KMS-11 (cell line): Measurements from ENCODE around the gene CYB561D1.

ENCODE experiments used
- H2AFZ ChIP-seq: fragments of 200-600 bp; sonication (generic); 2 replicates; pipeline ENCODE4 v1.6.1; 2016; ENCODE audit warnings: antibody characterized with exemption, mixed run types, low read depth
- H3K27ac ChIP-seq: fragments of 200-600 bp; sonication (generic); 2 replicates; pipeline ENCODE4 v1.6.1; 2016; ENCODE audit warnings: mild to moderate bottlenecking, mixed run types
- H3K27me3 ChIP-seq: fragments of 200-600 bp; sonication (generic); 2 replicates; pipeline ENCODE4 v1.6.1; 2017; ENCODE audit warnings: mild to moderate bottlenecking, low read depth, mixed run types, moderate library complexity; ENCODE audit not compliant: insufficient read depth
- H3K36me3 ChIP-seq: fragments of 200-600 bp; sonication (generic); 2 replicates; pipeline ENCODE4 v1.6.1; 2017; ENCODE audit warnings: mild to moderate bottlenecking, mixed run types; ENCODE audit not compliant: insufficient read depth
- H3K4me1 ChIP-seq: fragments of 200-600 bp; sonication (generic); 2 replicates; pipeline ENCODE4 v1.6.1; 2016; ENCODE audit warnings: mild to moderate bottlenecking, low read depth, mixed run types; ENCODE audit not compliant: poor library complexity, severe bottlenecking
- H3K4me2 ChIP-seq: fragments of 200-600 bp; sonication (generic); 2 replicates; pipeline ENCODE4 v1.7.0; 2016; ENCODE audit warnings: mild to moderate bottlenecking, mixed run types
- H3K4me3 ChIP-seq: fragments of 200-600 bp; sonication (generic); IDR thresholded peaks from 2 replicates; pipeline ENCODE4 v1.6.1; 2017; ENCODE audit warnings: low read depth, low read length, mixed read lengths; ENCODE audit not compliant: insufficient read depth
- H3K79me2 ChIP-seq: fragments of 200-600 bp; sonication (generic); 2 replicates; pipeline ENCODE4 v1.6.1; 2016; ENCODE audit warnings: low read depth, mixed run types; ENCODE audit not compliant: insufficient read depth
- H3K9ac ChIP-seq: fragments of 200-600 bp; sonication (generic); 2 replicates; pipeline ENCODE4 v1.6.1; 2016; ENCODE audit warnings: mild to moderate bottlenecking, mixed run types
- H4K20me1 ChIP-seq: fragments of 200-600 bp; sonication (generic); 2 replicates; pipeline ENCODE4 v1.6.1; 2016; ENCODE audit warnings: mild to moderate bottlenecking, mixed run types; ENCODE audit not compliant: insufficient read depth
- TF ChIP-seq, protein P1 (sequence below): fragments of 200-600 bp; sonication (generic); conservative IDR thresholded peaks from 2 replicates; pipeline ENCODE4 v1.6.1; 2017; ENCODE audit warnings: low read depth, mild to moderate bottlenecking, antibody characterized with exemption, low read length, moderate library complexity, mixed read lengths

The CYB561D1 gene

DNA sequence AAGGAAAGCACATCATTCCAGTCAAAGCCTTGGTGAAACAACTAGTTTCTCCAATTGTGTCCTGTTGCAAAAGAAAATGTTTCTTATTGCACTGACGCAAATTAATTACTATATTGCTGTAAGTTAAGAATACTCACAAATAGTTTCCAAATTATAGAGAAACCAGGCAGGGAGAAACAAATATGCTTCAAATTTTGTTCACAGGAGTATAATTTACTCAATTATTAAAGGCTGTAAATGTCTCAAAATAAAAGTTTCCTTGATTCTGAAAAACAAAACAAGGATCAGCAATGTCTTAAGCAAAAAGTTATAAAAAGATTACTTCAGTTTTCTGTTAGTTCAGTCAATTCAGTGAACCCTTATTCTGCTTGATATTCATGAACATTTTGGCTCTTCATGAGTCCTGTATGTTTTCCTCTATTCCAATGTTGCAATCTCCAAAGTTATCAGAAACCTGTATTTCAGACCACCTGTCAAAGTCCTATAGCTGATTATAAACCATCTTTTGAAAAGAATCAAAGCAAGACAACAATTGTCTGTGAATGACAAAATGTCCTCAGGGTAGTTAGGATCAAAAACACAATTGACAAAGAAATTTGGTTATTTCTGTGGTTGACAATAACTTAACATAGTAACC lies 39.3 kb upstream of the CYB561D1 start:
- Histone ChIP-seq H3K4me2 (no peak overlapping the region), H3K79me2 (no peaks in the 10 kb centered on the region), H4K20me1 (no peaks in the 10 kb centered on the region), H3K27ac (no peak overlapping the region), H3K27me3 (no peaks in the 10 kb centered on the region), H3K4me3 (no peak overlapping the region), H3K9ac (no peak overlapping the region), H2AFZ (no peak overlapping the region), H3K4me1 (no peaks in the 10 kb centered on the region), H3K36me3 (no peaks in the 10 kb centered on the region)
- TF ChIP-seq, protein P1, sequence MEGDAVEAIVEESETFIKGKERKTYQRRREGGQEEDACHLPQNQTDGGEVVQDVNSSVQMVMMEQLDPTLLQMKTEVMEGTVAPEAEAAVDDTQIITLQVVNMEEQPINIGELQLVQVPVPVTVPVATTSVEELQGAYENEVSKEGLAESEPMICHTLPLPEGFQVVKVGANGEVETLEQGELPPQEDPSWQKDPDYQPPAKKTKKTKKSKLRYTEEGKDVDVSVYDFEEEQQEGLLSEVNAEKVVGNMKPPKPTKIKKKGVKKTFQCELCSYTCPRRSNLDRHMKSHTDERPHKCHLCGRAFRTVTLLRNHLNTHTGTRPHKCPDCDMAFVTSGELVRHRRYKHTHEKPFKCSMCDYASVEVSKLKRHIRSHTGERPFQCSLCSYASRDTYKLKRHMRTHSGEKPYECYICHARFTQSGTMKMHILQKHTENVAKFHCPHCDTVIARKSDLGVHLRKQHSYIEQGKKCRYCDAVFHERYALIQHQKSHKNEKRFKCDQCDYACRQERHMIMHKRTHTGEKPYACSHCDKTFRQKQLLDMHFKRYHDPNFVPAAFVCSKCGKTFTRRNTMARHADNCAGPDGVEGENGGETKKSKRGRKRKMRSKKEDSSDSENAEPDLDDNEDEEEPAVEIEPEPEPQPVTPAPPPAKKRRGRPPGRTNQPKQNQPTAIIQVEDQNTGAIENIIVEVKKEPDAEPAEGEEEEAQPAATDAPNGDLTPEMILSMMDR: no peak

DNA sequence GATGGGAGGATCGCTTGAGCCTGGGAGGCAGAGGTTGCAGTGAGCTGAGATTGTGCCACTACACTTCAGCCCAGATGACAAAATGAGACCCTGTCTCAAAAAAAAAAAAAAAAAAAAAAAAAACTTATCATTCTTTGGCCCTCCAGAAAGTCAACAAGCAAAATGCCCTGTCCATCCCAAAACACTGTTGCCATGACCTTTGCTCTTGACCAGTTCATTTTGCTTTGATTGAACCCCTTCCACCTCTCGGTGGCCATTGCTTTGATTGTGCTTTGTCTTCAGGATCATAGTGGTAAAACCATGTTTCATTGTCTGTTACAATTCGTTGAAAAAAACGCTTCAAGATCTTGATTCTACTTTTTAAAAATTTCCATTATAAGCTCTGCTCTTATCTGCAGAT lies 36.1 kb upstream of the CYB561D1 start:
- no peak overlapping the region for H2AFZ ChIP-seq
- H3K79me2 ChIP-seq: no peaks in the 10 kb centered on the region
- TF ChIP-seq, protein P1: no peak

DNA sequence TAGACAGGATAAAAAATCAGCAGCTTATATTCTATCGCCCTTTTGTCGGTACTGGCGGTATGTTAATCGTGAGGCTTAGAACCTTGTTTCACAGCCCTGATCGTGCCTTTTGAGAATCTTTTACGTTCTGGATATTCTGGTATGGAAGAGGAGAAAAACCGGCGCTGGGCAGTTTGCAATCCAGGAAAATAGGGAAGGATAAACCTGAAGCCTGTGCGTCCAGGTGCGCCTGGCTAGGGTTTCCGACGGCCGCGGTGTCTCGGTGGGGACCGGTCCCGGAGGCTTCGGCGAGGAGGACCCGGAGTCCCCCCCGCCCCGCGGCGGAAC lies 27.8 kb upstream of the CYB561D1 start:
- Histone ChIP-seq H3K4me3 (no peak overlapping the region), H3K27ac (no peak overlapping the region), H4K20me1 (no peaks in the 10 kb centered on the region), H3K9ac (no peak overlapping the region), H3K36me3 (no peaks in the 10 kb centered on the region), H3K4me2 (peak overlapping the region; percentile 18; the same call in 1 of the 2 replicates), H3K27me3 (peaks cover 25% of the 10 kb centered on the region; the same call in 1 of the 2 replicates), H3K4me1 (no peaks in the 10 kb centered on the region), H3K79me2 (no peaks in the 10 kb centered on the region), H2AFZ (peak overlapping the region; percentile 50)
- TF ChIP-seq, protein P1: no peak

More for the DNA sequence above, 36.1 kb upstream of the CYB561D1 start:
- H3K27ac ChIP-seq: no peak overlapping the region
- H3K4me2 ChIP-seq: no peak overlapping the region
- no peak overlapping the region for H3K9ac ChIP-seq
- no peaks in the 10 kb centered on the region for H4K20me1 ChIP-seq
- H3K4me1 ChIP-seq: no peaks in the 10 kb centered on the region
- no peaks in the 10 kb centered on the region for H3K36me3 ChIP-seq
- H3K27me3 ChIP-seq: no peaks in the 10 kb centered on the region
- no peak overlapping the region for H3K4me3 ChIP-seq

DNA sequence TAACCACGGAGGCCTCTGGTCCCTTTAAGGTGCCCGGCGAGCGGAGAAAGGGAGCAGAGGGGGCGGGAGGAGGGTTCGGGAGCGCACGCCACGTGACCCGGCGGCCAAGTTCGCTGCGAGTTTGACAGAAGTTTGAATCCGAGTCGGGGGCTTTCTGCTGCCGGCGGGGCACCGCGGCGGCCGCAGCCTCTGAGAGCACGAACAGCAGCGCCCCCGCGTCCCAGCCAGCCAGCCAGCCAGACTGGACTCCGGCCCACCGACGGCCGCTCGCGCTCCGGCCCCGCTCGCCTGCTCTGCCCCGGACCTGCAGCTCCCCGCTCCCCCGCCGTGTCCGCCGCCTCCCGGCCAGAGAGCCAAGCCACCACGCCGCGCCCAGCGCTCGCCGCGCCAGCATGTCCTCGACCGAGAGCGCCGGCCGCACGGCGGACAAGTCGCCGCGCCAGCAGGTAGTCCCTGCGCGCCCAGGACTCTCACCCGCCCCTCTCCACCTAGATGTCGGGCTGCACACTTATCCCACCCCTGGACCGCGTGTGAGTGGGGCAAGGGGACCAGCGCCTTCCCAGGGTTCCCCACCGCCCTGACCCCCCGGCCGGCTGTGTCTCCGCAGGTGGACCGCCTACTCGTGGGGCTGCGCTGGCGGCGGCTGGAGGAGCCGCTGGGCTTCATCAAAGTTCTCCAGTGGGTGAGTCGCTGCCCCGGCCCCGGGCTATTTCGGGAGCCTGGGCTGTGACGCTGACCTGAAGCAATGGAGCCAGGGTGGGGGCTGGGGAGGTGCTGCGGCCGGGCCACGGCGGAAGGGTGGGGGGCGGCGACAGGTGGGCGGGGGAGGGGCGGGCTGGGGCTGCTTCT lies 27.2 kb upstream of the CYB561D1 start, which contains the start of gene SYPL2:
Gene SYPL2 (plus strand): TSS at position 95 of the 849 bp plus-strand sequence. CDS start 298 bp downstream, at position 393.
- H3K9ac ChIP-seq: no peak within 1 kb of the TSS
- H3K36me3 ChIP-seq: no peaks in the 10 kb centered on the region
- H3K79me2 ChIP-seq: no peaks in the 10 kb centered on the region
- H4K20me1 ChIP-seq: no peaks in the 10 kb centered on the region
- TF ChIP-seq, protein P1: no peak
- peaks cover 30% of the 10 kb centered on the region; the same call in 1 of the 2 replicates for H3K27me3 ChIP-seq
- H3K4me3 ChIP-seq: no peak within 1 kb of the TSS
- no peak within 1 kb of the TSS for H3K27ac ChIP-seq
- no peaks in the 10 kb centered on the region for H3K4me1 ChIP-seq
- peak within 1 kb of the TSS; percentile 18; the same call in 1 of the 2 replicates for H3K4me2 ChIP-seq
- H2AFZ ChIP-seq: peak within 1 kb of the TSS; percentile 50
